MM.1S (cell line): Measurements from ENCODE around the gene SCAF11.

Experiments
- EZH2 ChIP-seq: fragments of 300-600 bp; sonication (generic); optimal IDR thresholded peaks from 2 replicates; pipeline ENCODE3; 2017; ENCODE audit warnings: low read depth, mild to moderate bottlenecking, antibody characterized with exemption, low read length, mixed read lengths
- TF ChIP-seq, protein P1 (sequence below): fragments of 300-600 bp; sonication (generic); IDR thresholded peaks from 2 replicates; pipeline ENCODE4 v1.5.1; 2016; ENCODE audit warnings: antibody characterized with exemption, low read length, mixed read lengths

DNA sequence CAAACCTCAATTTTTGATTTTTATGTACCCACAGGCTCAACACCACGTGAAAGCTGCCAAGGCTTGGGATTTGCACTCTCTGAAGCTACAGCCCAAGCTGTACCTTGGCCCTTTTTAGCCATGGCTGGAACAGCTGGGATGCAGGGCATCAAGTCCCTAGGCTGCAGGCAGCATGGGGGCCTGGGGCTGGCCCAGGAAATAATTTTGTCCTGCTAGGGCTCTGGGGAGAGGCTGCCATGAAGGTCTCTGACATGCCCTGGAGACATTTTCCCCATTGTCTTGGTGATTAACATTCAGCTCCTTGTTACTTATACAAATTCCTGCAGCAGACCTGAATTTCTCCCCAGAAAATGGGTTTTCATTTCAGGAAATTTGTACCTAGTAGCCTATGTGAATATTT lies 103.7 kb downstream of the SCAF11 start:
- TF ChIP-seq, protein P1, sequence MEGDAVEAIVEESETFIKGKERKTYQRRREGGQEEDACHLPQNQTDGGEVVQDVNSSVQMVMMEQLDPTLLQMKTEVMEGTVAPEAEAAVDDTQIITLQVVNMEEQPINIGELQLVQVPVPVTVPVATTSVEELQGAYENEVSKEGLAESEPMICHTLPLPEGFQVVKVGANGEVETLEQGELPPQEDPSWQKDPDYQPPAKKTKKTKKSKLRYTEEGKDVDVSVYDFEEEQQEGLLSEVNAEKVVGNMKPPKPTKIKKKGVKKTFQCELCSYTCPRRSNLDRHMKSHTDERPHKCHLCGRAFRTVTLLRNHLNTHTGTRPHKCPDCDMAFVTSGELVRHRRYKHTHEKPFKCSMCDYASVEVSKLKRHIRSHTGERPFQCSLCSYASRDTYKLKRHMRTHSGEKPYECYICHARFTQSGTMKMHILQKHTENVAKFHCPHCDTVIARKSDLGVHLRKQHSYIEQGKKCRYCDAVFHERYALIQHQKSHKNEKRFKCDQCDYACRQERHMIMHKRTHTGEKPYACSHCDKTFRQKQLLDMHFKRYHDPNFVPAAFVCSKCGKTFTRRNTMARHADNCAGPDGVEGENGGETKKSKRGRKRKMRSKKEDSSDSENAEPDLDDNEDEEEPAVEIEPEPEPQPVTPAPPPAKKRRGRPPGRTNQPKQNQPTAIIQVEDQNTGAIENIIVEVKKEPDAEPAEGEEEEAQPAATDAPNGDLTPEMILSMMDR = no peak
- TF ChIP-seq EZH2 = no peak
